ENCODE measurements around the gene KISS1R.
"Not testable (repeated sequence)": the region's sequence is repeated elsewhere in the genome, so short reads cannot be mapped to it uniquely, and the experiment has no call there.

Gene KISS1R

DNA sequence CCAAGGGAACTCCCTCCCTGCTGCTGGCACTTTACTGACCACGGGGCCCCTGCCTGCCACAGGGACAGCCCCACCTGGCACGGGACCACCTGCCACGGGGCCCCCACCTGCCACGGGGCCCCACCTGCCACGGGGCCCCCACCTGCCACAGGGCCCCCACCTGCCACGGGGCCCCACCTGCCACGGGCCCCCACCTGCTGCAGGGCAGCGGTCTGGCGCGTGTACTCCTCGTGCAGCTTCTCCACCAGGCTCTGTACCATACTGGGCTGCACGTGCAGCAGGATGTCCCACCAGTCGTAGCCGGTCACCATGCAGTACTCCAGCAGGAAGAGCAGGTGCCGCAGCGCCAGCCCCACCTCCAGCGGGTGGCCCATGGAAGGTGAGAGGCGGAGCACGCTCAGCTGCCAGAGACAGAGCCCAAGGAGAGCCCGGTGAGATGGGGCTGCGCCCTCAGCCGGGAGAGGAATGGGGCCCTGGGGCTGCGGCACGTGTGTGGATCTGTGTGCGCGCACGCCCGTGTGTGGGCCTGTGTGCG is 40.3 kb upstream of the KISS1R start:
- Mint-ChIP-seq H3K36me3 (no peaks in the 10 kb centered on the region), H3K27me3 (no peaks in the 10 kb centered on the region), H3K4me3 (no peak overlapping the region), H3K4me1 (ENCODE audit: low read depth) (peaks cover 9% of the 10 kb centered on the region), H3K27ac (no peak overlapping the region), H3K9me3 (ENCODE audit: low read depth) (no peaks in the 10 kb centered on the region)

GRCh38 chr19:877992-878660 is 39.0 kb upstream of the KISS1R start:
- not testable (repeated sequence) for H3K27me3 Mint-ChIP-seq; H3K4me3 Mint-ChIP-seq; H3K9me3 Mint-ChIP-seq (ENCODE audit: low read depth); H3K36me3 Mint-ChIP-seq; H3K4me1 Mint-ChIP-seq (ENCODE audit: low read depth); H3K27ac Mint-ChIP-seq

GRCh38 chr19:878751-879561 is 38.2 kb upstream of the KISS1R start:
- H3K9me3 Mint-ChIP-seq (ENCODE audit: low read depth); H3K36me3 Mint-ChIP-seq; H3K4me1 Mint-ChIP-seq (ENCODE audit: low read depth); H3K4me3 Mint-ChIP-seq; H3K27ac Mint-ChIP-seq; H3K27me3 Mint-ChIP-seq: not testable (repeated sequence)

DNA sequence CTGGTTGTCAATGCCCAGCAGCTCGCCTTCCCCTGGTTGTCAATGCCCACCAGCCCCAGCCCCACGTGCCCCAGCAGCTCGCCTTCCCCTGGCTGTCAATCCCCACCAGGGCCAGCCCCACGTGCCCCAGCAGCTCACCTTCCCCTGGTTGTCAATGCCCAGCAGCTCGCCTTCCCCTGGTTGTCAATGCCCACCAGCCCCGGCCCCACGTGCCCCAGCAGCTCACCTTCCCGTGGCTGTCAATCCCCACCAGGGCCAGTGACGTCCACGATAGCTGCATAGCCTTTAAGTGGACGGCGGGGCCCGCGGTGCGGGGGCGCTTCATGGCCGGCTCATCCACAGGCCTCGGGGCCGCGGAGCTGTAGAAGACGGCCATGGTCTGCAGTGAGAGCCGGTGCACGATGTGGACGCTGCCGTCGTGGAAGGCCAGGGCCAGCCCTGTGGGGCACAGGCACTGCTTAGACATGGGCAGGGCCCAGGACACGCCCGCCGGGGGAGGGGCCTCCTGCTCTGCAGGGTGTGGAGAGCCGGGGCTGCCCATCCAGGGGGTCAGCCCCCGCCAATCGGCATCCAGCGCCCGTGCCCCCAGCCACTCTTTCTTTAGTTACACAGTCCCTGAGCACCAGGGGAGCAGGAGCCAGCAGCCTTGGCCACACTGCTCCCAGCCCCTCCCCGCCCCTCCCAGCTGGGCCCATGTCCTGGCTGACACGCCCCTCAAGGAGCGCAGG is 37.3 kb upstream of the KISS1R start:
- Mint-ChIP-seq H3K4me1 (ENCODE audit: low read depth) (peaks cover 2% of the 10 kb centered on the region), H3K4me3 (no peak overlapping the region), H3K27ac (no peak overlapping the region), H3K36me3 (no peaks in the 10 kb centered on the region), H3K9me3 (ENCODE audit: low read depth) (no peaks in the 10 kb centered on the region), H3K27me3 (no peaks in the 10 kb centered on the region)

DNA sequence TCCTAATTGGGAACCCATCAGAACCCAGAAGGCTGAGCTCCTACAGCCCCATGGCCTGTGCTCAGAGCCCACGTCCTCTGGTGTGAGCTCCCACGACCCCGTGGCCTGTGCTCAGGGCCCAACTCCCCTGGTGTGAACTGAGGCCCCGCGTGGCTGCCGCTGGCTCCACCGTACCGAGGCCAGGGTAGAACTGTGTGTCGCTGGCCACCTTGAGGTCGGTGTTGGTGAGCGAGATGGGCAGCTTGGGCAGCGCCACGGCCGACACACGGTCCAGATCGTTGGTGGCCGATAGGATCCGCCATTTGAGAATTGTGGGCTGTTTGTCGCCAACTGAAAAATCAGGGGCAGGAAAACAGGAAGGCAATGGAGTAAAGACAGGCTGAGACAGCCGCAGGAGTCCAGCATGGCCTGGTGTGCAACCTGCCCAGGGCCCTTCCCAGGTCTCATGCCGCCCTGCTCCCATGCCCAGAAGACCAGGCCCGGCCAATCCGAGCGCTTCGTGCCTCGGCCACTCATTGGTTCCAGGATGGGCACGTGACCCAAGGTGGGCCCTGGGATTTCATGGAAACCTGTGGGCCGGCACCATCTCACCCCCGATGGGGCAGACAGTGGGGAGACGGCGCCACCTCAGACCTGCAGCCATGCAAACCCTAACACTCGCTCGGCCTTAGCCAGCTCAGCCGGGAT is 35.6 kb upstream of the KISS1R start:
- Mint-ChIP-seq H3K9me3 (ENCODE audit: low read depth) (no peaks in the 10 kb centered on the region), H3K27ac (no peak overlapping the region), H3K4me1 (ENCODE audit: low read depth) (peaks cover 2% of the 10 kb centered on the region), H3K27me3 (no peaks in the 10 kb centered on the region), H3K4me3 (no peak overlapping the region), H3K36me3 (no peaks in the 10 kb centered on the region)

DNA sequence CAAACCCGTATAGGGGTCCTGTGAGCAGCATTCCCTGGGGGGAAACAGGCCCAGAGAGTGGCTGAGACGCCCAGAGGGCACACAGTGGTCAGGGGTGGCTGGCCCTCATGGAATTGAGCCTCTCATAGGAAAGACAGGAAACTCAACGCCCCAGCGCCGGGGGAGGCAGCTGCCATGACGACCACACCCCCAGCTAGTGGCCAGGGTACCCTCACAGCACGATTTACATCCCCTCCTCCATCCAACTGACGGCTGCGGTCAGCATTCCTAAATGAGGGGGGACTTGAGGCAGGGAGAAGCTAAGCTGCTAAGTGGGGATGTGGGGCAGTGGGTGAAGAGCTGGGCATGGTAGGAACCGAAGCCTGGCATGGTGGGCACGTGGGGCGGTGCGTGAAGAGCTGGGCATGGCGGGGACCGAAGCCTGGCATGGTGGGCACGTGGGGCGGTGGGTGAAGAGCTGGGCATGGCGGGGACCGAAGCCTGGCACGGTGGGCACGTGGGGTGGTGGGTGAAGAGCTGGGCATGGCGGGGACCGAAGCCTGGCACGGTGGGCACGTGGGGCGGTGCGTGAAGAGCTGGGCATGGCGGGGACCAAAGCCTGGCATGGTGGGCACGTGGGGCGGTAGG is 34.1 kb upstream of the KISS1R start:
- H3K36me3 Mint-ChIP-seq: no peaks in the 10 kb centered on the region
- H3K9me3 Mint-ChIP-seq (ENCODE audit: low read depth): no peaks in the 10 kb centered on the region
- no peaks in the 10 kb centered on the region for H3K27me3 Mint-ChIP-seq
- H3K27ac Mint-ChIP-seq: no peak overlapping the region
- H3K4me3 Mint-ChIP-seq: no peak overlapping the region
- peaks cover 9% of the 10 kb centered on the region for H3K4me1 Mint-ChIP-seq (ENCODE audit: low read depth)

GRCh38 chr19:883661-884211 is 33.4 kb upstream of the KISS1R start:
- Mint-ChIP-seq H3K36me3 (no peaks in the 10 kb centered on the region), H3K4me3 (no peak overlapping the region), H3K27ac (no peak overlapping the region), H3K27me3 (no peaks in the 10 kb centered on the region), H3K4me1 (ENCODE audit: low read depth) (peaks cover 14% of the 10 kb centered on the region), H3K9me3 (ENCODE audit: low read depth) (no peaks in the 10 kb centered on the region)

DNA sequence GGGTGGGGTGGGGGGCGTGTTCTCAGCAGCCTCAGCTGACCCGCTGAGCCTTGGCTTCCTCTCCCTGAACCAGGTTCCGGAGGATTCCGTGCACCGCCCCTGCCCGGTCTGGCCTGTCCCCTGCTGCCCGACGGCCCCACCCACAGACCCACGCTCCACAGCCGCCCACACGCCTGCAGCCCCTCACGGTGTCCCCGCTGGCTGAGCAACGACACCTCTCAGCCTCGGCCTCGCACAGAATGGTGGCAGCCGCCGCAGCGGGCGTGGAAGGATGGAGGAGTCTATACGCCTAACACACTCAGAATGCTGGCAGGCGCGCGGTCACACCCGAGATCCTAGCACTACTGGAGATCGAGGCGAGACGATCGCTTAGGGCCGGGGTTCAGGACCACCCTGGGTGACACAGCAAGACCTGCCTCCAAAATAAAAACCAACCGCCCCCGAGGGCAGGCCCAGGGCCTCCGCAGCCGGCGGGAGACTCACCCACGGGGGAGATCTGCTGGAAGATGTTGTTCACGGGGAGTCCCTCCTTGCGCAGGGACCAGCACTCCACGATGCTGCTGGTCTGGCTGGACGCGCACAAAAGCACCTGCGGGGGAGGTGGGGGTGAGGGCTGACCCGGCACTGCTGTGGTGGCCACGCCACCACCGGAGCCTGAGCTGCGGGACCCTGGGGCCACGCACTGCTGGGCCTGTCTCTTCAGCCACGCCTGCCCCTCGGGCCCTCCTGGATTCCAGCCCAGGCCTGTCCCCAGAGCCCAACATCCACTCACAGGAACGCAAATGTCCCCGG is 32.5 kb upstream of the KISS1R start:
- no peaks in the 10 kb centered on the region for H3K9me3 Mint-ChIP-seq (ENCODE audit: low read depth)
- H3K4me1 Mint-ChIP-seq (ENCODE audit: low read depth): peaks cover 19% of the 10 kb centered on the region
- no peak overlapping the region for H3K27ac Mint-ChIP-seq

DNA sequence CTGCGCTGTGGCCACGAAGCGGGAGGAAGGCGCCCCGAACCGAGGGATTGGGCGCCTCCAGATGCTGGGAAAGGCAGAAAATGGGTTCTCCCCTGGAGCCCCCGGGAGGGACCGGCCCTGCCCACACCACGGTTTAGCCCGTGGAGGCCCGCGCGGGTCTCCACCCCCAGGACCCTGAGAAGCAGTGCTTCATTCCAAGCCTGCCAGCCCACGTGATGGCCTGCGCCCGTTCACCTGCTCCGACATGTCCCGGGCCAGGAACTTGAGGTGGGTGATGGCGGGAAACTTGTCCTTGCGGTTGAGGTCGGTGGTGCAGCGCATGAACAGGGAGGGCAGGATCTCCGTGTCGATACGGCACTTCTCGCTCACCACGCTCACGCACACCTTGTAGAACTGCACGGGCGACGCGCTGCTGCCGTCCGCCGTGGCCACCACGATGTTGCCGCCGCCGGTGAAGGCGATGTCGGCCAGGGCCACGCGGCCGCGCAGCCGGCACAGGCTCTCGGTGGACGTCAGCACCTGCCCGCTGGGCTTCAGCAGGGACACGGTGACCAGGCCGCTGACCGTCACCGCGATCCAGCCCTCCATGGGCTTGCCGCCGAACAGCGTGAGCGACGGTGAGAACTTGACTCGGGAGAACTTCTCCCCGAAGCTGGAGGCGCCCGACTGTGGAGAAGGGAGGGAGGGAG is 31.5 kb upstream of the KISS1R start:
- Mint-ChIP-seq H3K4me1 (ENCODE audit: low read depth) (peaks cover 22% of the 10 kb centered on the region), H3K36me3 (no peaks in the 10 kb centered on the region), H3K4me3 (no peak overlapping the region), H3K27me3 (no peaks in the 10 kb centered on the region), H3K9me3 (ENCODE audit: low read depth) (no peaks in the 10 kb centered on the region), H3K27ac (no peak overlapping the region)

More for the DNA sequence above, 32.5 kb upstream of the KISS1R start:
- Mint-ChIP-seq H3K4me3 (no peak overlapping the region), H3K36me3 (no peaks in the 10 kb centered on the region), H3K27me3 (no peaks in the 10 kb centered on the region)

DNA sequence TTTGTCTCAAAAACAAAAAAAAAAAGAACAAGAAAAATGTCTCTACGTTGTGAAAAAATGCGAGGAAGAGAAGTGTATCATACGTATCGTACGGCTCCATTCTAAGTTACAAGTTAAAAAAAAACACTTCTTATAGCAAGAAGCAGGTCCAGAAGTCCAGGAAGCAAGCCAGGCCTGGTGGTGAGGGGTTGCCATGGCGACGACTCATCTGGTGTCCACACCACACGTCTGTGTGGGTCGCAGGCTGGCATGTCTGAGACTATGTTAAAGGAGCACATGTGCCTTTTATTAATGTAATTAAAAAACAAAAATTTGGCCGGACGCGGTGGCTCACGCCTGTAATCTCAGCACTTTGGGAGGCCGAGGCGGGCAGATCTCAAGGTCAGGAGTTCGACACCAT is 30.1 kb upstream of the KISS1R start:
- Mint-ChIP-seq H3K27ac (peak overlapping the region; percentile 66), H3K27me3 (no peaks in the 10 kb centered on the region), H3K4me1 (ENCODE audit: low read depth) (peaks cover 27% of the 10 kb centered on the region), H3K4me3 (no peak overlapping the region), H3K9me3 (ENCODE audit: low read depth) (no peaks in the 10 kb centered on the region), H3K36me3 (no peaks in the 10 kb centered on the region)

DNA sequence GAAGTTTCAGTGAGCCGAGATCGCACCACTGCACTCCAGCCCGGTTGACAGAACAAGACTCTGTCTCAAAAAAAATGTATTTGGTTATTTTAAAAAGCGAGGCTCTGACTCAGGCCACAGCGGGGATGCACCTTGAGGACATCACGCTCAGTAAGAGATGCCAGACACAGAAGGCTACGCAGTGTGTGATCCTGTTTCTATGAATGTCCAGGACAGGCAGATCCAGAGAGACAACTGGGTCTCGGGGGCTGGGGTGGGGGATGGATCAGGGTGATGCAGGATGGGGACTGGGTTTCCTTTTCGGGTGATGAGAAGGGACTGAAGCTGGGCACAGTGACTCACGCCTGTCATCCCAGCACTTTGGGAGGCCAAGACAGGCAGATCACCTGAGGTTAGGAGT is 29.5 kb upstream of the KISS1R start:
- Mint-ChIP-seq H3K27ac (peak overlapping the region; percentile 64), H3K36me3 (no peaks in the 10 kb centered on the region), H3K9me3 (ENCODE audit: low read depth) (no peaks in the 10 kb centered on the region), H3K4me3 (no peak overlapping the region), H3K27me3 (no peaks in the 10 kb centered on the region), H3K4me1 (ENCODE audit: low read depth) (peaks cover 27% of the 10 kb centered on the region)

DNA sequence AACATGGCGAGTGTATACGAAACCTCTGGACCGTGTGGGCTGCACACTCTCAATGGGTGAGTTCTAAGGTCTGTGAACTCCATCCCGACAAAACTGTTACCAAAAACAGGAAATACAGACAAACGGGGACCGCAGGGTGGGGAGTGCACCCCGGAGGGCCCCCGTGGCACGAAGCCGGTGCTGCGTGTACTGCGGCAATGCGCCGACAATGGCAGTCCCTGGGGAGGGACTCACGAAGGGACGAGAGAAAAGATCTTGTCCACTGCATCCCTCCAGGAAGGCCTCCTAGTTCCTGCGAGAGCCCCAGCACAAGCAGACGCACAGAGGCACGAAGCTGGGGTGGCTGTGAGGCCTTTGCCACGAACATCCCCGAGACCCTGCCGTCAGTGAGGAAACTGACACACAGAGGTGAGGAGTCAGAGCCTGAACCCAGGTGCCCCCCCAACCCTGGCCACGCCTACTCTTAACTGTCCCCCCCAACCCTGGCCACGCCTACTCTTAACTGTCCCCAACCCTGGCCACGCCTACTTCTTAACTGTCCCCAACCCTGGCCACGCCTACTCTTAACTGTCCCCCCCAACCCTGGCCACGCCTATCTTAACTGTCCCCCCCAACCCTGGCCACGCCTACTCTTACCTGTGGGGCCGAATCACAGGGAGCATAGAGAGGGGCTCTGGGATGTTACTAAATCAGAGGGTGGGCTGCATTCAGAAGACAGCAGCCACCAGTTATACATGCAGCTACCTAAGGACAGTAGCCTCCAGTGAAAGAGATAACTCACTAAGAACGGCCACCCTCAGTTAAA is 28.4 kb upstream of the KISS1R start:
- H3K4me3 Mint-ChIP-seq: peak overlapping the region; percentile 44
- H3K27me3 Mint-ChIP-seq: no peaks in the 10 kb centered on the region
- no peaks in the 10 kb centered on the region for H3K9me3 Mint-ChIP-seq (ENCODE audit: low read depth)
- peaks cover 27% of the 10 kb centered on the region for H3K4me1 Mint-ChIP-seq (ENCODE audit: low read depth)
- no peaks in the 10 kb centered on the region for H3K36me3 Mint-ChIP-seq
- peak overlapping the region; percentile 70 for H3K27ac Mint-ChIP-seq
